Measurements from ENCODE around the gene SERTM2. TPM values are rescaled to one million over a fixed set of nuclear protein-coding genes. Genes with fewer than 3 reads are reported as not detected.
"Not testable (repeated sequence)": the region's sequence is repeated elsewhere in the genome, so short reads cannot be mapped to it uniquely, and the experiment has no call there.

The SERTM2 gene
- total and polyA plus RNA-seq, 8 donors = 0.03 to 2.3 (median 0.66) TPM; not detected in 2

GRCh38 chrX:111519215-111519614, 7.8 kb downstream of the SERTM2 start:
- no peaks in the 10 kb centered on the region for H3K9me3 ChIP-seq
- H3K27ac ChIP-seq = no peak overlapping the region
- peak in 1 of 2 donors; percentile 77 for DNase-seq
- H3K36me3 ChIP-seq = no peaks in the 10 kb centered on the region
- H3K4me1 ChIP-seq = no peaks in the 10 kb centered on the region
- intact Hi-C loops (cut with DNase I; ENCODE audit: low total_unique reads) = no loop called here
- WGBS, 5 donors = 6 to 21% (median 14%) methylated on average over 2 of the region's 2 CpGs
- TF ChIP-seq, protein P1, sequence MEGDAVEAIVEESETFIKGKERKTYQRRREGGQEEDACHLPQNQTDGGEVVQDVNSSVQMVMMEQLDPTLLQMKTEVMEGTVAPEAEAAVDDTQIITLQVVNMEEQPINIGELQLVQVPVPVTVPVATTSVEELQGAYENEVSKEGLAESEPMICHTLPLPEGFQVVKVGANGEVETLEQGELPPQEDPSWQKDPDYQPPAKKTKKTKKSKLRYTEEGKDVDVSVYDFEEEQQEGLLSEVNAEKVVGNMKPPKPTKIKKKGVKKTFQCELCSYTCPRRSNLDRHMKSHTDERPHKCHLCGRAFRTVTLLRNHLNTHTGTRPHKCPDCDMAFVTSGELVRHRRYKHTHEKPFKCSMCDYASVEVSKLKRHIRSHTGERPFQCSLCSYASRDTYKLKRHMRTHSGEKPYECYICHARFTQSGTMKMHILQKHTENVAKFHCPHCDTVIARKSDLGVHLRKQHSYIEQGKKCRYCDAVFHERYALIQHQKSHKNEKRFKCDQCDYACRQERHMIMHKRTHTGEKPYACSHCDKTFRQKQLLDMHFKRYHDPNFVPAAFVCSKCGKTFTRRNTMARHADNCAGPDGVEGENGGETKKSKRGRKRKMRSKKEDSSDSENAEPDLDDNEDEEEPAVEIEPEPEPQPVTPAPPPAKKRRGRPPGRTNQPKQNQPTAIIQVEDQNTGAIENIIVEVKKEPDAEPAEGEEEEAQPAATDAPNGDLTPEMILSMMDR (IDR thresholded peaks at IDR 0.05) = no peak
- TF ChIP-seq POLR2A (IDR thresholded peaks at IDR 0.05) = no peak
- TF ChIP-seq POLR2AphosphoS5 (IDR thresholded peaks at IDR 0.05) = no peak
- no peak for TF ChIP-seq EP300 (IDR thresholded peaks at IDR 0.05)
- H3K4me3 ChIP-seq = no peak overlapping the region
- no peaks in the 10 kb centered on the region for H3K27me3 ChIP-seq

DNA sequence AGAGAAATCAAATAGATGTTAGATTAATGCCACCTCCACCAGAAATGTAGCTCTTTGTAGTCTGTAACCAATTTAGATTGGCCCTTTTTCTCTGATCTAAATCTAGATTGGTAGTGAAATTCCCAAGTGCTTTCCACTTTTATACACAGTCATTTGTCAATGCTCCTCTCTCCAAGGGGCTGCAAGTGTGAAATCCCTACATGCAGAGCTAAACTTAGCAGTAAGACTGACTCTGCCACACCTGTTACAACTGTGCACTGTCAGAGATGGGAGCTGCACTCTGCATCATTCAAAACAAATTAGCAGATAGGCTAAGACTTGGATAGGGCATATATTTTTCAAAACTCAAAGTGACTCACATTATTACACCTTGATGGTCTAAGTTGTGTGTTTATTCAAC, 9.1 kb downstream of the SERTM2 start:
- TF ChIP-seq, protein P1 (IDR thresholded peaks at IDR 0.05) = no peak
- no peak for TF ChIP-seq POLR2A (IDR thresholded peaks at IDR 0.05)
- no peaks in the 10 kb centered on the region for H3K27me3 ChIP-seq
- no peaks in the 10 kb centered on the region for H3K4me1 ChIP-seq
- H3K4me3 ChIP-seq = no peak overlapping the region
- no peaks in the 10 kb centered on the region for H3K36me3 ChIP-seq
- H3K9me3 ChIP-seq = peaks cover 0 to under 1% (median 0%) of the 10 kb centered on the region in 4 donors
- intact Hi-C loops (cut with DNase I; ENCODE audit: low total_unique reads) = no loop called here
- DNase-seq = no peak
- H3K27ac ChIP-seq = no peak overlapping the region

DNA sequence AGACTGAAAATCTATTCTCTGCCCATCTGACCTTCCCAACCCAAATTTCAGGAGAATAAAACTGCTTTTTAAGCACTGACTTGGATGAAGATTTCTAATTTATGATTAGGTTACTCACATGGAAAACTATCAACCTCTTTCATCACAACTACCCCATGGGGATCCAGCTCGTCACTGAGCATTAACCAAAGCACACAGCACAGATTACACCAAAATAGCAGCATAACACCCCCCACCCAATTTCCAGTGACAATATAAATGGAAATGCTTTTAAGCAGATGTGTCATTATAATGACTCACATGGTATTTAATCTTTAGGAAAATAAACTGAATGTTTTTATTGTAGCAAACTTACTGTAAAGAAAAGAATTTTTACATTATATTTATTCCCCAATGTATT, 9.7 kb downstream of the SERTM2 start:
- no peak for DNase-seq
- peaks cover 0 to 6% (median 0%) of the 10 kb centered on the region in 4 donors for H3K9me3 ChIP-seq
- intact Hi-C loops (cut with DNase I; ENCODE audit: low total_unique reads) = no loop called here
- H3K4me3 ChIP-seq = no peak overlapping the region
- TF ChIP-seq, protein P1 (IDR thresholded peaks at IDR 0.05) = no peak
- no peak for TF ChIP-seq EP300 (IDR thresholded peaks at IDR 0.05)
- H3K4me1 ChIP-seq = no peaks in the 10 kb centered on the region
- H3K27me3 ChIP-seq = no peaks in the 10 kb centered on the region
- WGBS, 5 donors = 37 to 83% (median 62%) methylated on average over 1 of the region's 1 CpG
- H3K36me3 ChIP-seq = no peaks in the 10 kb centered on the region
- no peak overlapping the region for H3K27ac ChIP-seq

DNA sequence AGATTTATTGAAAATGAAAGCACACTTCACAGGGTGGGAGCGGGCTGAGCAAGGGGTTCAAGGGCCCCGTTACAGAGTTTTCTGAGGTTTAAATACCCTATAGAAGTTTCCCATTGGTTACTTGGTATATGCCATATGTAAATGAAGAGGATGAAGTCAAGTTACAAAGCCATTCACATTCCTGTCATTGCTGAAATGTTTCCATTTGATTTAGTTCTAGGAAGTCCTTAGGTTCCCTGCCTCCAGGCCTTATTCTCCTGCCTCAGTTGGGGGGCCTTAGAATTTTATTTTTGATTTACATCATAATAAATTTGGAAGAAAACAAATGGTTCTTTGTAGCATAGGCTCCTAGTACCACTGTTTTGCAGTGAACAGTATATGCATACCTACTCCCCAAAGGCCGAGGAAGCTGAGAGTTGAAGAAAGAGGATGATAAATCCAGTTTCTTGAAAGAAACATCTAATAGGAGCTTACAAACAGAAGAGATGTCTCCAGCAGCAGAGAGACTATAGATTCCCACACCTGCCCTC, 31.8 kb downstream of the SERTM2 start:
- Histone ChIP-seq H3K36me3 (no peaks in the 10 kb centered on the region), H3K4me3 (no peak overlapping the region), H3K27me3 (no peaks in the 10 kb centered on the region), H3K27ac (no peak overlapping the region), H3K4me1 (no peaks in the 10 kb centered on the region), H3K9me3 (no peaks in the 10 kb centered on the region)
- TF ChIP-seq POLR2A (IDR thresholded peaks at IDR 0.05) (no peak), EP300 (IDR thresholded peaks at IDR 0.05) (no peak), POLR2AphosphoS5 (IDR thresholded peaks at IDR 0.05) (no peak)
- TF ChIP-seq, protein P1 (IDR thresholded peaks at IDR 0.05) = no peak
- intact Hi-C loops (cut with DNase I; ENCODE audit: low total_unique reads) = no loop called here
- DNase-seq = no peak
- WGBS, 5 donors = 58 to 83% (median 73%) methylated on average over 3 of the region's 3 CpGs

DNA sequence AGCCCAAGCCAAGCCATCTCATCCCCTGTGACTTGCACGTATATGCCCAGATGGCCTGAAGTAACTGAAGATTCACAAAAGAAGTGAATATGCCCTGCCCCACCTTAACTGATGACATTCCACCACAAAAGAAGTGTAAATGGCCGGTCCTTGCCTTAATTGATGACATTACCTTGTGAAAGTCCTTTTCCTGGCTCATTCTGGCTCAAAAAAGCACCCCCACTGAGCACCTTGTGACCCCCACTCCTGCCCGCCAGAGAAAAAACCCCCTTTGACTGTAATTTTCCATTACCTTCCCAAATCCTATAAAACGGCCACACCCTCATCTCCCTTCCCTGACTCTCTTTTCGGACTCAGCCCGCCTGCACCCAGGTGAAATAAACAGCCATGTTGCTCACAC, 37.8 kb downstream of the SERTM2 start:
- WGBS, 5 donors = 42 to 77% (median 68%) methylated on average over 5 to 6 of the region's 6 CpGs
- H3K36me3 ChIP-seq; H3K27me3 ChIP-seq; H3K9me3 ChIP-seq; H3K27ac ChIP-seq; H3K4me1 ChIP-seq; H3K4me3 ChIP-seq; intact Hi-C loops (cut with DNase I; ENCODE audit: low total_unique reads); DNase-seq: not testable (repeated sequence)

All from stomach (tissue), 9 donors.